ENCODE results near the gene FPGS.

Gene FPGS

GRCh38 chr9:127848756-127849504, 46.2 kb downstream of the FPGS start:
- in situ Hi-C loops (cut with HindIII; ENCODE audit: low pct_ligation_motif_present, low pct_unique_long_range_greater_than_20kb, low sequenced_read_pairs) = no loop called here
- DNase-seq = no peak

GRCh38 chr9:127850286-127850830, 47.7 kb downstream of the FPGS start:
- DNase-seq = no peak
- in situ Hi-C loops (cut with HindIII; ENCODE audit: low pct_ligation_motif_present, low pct_unique_long_range_greater_than_20kb, low sequenced_read_pairs) = no loop called here

- DNase-seq = no peak
- in situ Hi-C loops (cut with HindIII; ENCODE audit: low pct_ligation_motif_present, low pct_unique_long_range_greater_than_20kb, low sequenced_read_pairs) = no loop called here
Observed at GRCh38 chr9:127852829-127853228, 50.1 kb downstream of the FPGS start.

GRCh38 chr9:127853312-127854183, 50.9 kb downstream of the FPGS start:
- in situ Hi-C loops (cut with HindIII; ENCODE audit: low pct_ligation_motif_present, low pct_unique_long_range_greater_than_20kb, low sequenced_read_pairs) = no loop called here
- DNase-seq = no peak

- no peak for DNase-seq
- in situ Hi-C loops (cut with HindIII; ENCODE audit: low pct_ligation_motif_present, low pct_unique_long_range_greater_than_20kb, low sequenced_read_pairs) = no loop called here
Observed at GRCh38 chr9:127854184-127854806, 51.6 kb downstream of the FPGS start, which contains the start of gene ENG. ENG (minus strand) TSS chr9:127854658; CDS start chr9:127854355, 303 bp downstream.

- in situ Hi-C loops (cut with HindIII; ENCODE audit: low pct_ligation_motif_present, low pct_unique_long_range_greater_than_20kb, low sequenced_read_pairs) = no loop called here
- no peak for DNase-seq
Observed at GRCh38 chr9:127854960-127855359, 52.3 kb downstream of the FPGS start.

GRCh38 chr9:127855522-127855921, 52.8 kb downstream of the FPGS start:
- no peak for DNase-seq
- in situ Hi-C loops (cut with HindIII; ENCODE audit: low pct_ligation_motif_present, low pct_unique_long_range_greater_than_20kb, low sequenced_read_pairs) = no loop called here

- in situ Hi-C loops (cut with HindIII; ENCODE audit: low pct_ligation_motif_present, low pct_unique_long_range_greater_than_20kb, low sequenced_read_pairs) = no loop called here
- DNase-seq = no peak
Observed at GRCh38 chr9:127856094-127856728, 53.5 kb downstream of the FPGS start.

- DNase-seq = no peak
- in situ Hi-C loops (cut with HindIII; ENCODE audit: low pct_ligation_motif_present, low pct_unique_long_range_greater_than_20kb, low sequenced_read_pairs) = no loop called here
Observed at GRCh38 chr9:127856729-127857116, 54.0 kb downstream of the FPGS start.

- no peak for DNase-seq
- in situ Hi-C loops (cut with HindIII; ENCODE audit: low pct_ligation_motif_present, low pct_unique_long_range_greater_than_20kb, low sequenced_read_pairs) = no loop called here
Observed at GRCh38 chr9:127857278-127857677, 54.6 kb downstream of the FPGS start.

- in situ Hi-C loops (cut with HindIII; ENCODE audit: low pct_ligation_motif_present, low pct_unique_long_range_greater_than_20kb, low sequenced_read_pairs) = no loop called here
- DNase-seq = no peak
Observed at GRCh38 chr9:127858041-127858512, 55.4 kb downstream of the FPGS start.

GRCh38 chr9:127860260-127860659, 57.6 kb downstream of the FPGS start:
- in situ Hi-C loops (cut with HindIII; ENCODE audit: low pct_ligation_motif_present, low pct_unique_long_range_greater_than_20kb, low sequenced_read_pairs) = no loop called here
- no peak for DNase-seq

- DNase-seq = no peak
- in situ Hi-C loops (cut with HindIII; ENCODE audit: low pct_ligation_motif_present, low pct_unique_long_range_greater_than_20kb, low sequenced_read_pairs) = no loop called here
Observed at GRCh38 chr9:127860779-127861178, 58.1 kb downstream of the FPGS start.

- no peak for DNase-seq
- in situ Hi-C loops (cut with HindIII; ENCODE audit: low pct_ligation_motif_present, low pct_unique_long_range_greater_than_20kb, low sequenced_read_pairs) = no loop called here
Observed at GRCh38 chr9:127862075-127863011, 59.7 kb downstream of the FPGS start.

GRCh38 chr9:127863191-127863621, 60.5 kb downstream of the FPGS start:
- in situ Hi-C loops (cut with HindIII; ENCODE audit: low pct_ligation_motif_present, low pct_unique_long_range_greater_than_20kb, low sequenced_read_pairs) = no loop called here
- no peak for DNase-seq
